ENCODE data around the gene FAM53B. TPM values are rescaled to one million over a fixed set of nuclear protein-coding genes. Genes with fewer than 3 reads are reported as not detected.

FAM53B gene
- total RNA-seq, 2 experiments from 2014 or later: 30.1 to 30.9 TPM

DNA sequence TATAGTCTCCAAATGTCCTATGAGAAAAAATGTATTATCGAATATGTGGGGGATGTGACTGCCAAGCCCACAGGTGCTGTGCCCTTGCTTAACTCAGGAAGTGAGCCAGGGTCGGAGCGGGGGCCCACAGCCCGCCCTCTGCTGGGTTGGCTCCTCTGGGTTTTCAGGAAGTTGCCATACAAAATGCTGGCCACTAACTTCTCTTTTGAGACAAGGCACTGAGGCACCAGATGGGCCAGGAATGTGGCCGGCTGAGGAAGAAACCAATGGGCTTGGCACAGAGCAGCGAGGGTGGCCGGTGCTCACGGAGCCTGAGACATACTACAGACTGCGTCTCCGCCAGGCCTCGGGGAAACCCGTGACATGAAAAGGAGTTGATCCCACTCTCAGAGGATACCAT lies 58.9 kb downstream of the FAM53B start:
- POLR2A ChIA-PET: no interaction called here
- Mint-ChIP-seq H3K9me3 (no peaks in the 10 kb centered on the region), H3K36me3 (ENCODE audit: low read depth) (peaks cover 56% of the 10 kb centered on the region), H3K4me1 (peaks cover 63% of the 10 kb centered on the region), H3K4me3 (no peak overlapping the region), H3K27ac (no peak overlapping the region), H3K27me3 (no peaks in the 10 kb centered on the region)
- CTCF ChIA-PET: interaction anchor here (1.7 to 5.6 kb wide), 3 partner anchors 12 to 34 kb away, joined by 6 to 49 read pairs (median 33); no protein-coding TSS in a partner anchor
- DNase-seq: no peak

DNA sequence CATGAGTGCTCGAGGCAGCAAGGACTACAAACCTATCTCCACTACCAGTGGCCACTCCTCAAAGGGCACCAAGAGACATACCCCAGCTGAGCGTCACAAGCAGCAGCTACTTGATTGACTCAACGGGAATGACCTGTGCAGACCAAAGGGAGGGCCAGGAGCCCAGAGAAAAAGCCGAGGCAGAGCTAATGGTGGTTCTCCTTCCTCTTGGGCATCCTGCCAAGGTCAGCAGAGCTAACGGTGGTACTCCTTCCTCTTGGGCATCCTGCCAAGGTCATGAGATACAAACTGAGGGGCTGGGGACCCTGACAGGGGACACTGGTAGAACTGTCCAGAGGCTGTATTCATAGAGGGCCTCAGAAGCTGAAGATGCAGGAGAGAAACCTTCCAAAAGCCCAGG lies 60.4 kb downstream of the FAM53B start:
- peaks cover 57% of the 10 kb centered on the region for H3K36me3 Mint-ChIP-seq (ENCODE audit: low read depth)
- CTCF ChIA-PET: interaction anchor here (1.7 kb wide), 1 partner anchor 34 kb away, joined by 6 read pairs; no protein-coding TSS in a partner anchor
- no peaks in the 10 kb centered on the region for H3K9me3 Mint-ChIP-seq
- POLR2A ChIA-PET: no interaction called here
- H3K27me3 Mint-ChIP-seq: no peaks in the 10 kb centered on the region
- DNase-seq: no peak
- no peak overlapping the region for H3K27ac Mint-ChIP-seq
- no peak overlapping the region for H3K4me3 Mint-ChIP-seq
- H3K4me1 Mint-ChIP-seq: peaks cover 63% of the 10 kb centered on the region

- Mint-ChIP-seq H3K27ac (no peak overlapping the region), H3K4me3 (no peak overlapping the region), H3K4me1 (peaks cover 71% of the 10 kb centered on the region), H3K9me3 (no peaks in the 10 kb centered on the region), H3K36me3 (ENCODE audit: low read depth) (peaks cover 74% of the 10 kb centered on the region), H3K27me3 (no peaks in the 10 kb centered on the region)
- ChIA-PET POLR2A (no interaction called here), CTCF (interaction anchor here (1.5 to 2.0 kb wide), 3 partner anchors 23 to 36 kb away, joined by 3 to 5 read pairs (median 4); no protein-coding TSS in a partner anchor)
- no peak for DNase-seq
Observed at GRCh38 chr10:124681626-124682552, 62.3 kb downstream of the FAM53B start.

- POLR2A ChIA-PET: no interaction called here
- CTCF ChIA-PET: interaction anchor here (1.5 to 2.0 kb wide), 4 partner anchors 10 to 26 kb away, joined by 3 to 7 read pairs (median 6); no protein-coding TSS in a partner anchor
- Mint-ChIP-seq H3K4me3 (no peak overlapping the region), H3K27ac (no peak overlapping the region), H3K27me3 (no peaks in the 10 kb centered on the region), H3K36me3 (ENCODE audit: low read depth) (peaks cover 69% of the 10 kb centered on the region), H3K9me3 (no peaks in the 10 kb centered on the region), H3K4me1 (peaks cover 72% of the 10 kb centered on the region)
- no peak for DNase-seq
Observed at GRCh38 chr10:124681091-124681490, 63.1 kb downstream of the FAM53B start.

DNA sequence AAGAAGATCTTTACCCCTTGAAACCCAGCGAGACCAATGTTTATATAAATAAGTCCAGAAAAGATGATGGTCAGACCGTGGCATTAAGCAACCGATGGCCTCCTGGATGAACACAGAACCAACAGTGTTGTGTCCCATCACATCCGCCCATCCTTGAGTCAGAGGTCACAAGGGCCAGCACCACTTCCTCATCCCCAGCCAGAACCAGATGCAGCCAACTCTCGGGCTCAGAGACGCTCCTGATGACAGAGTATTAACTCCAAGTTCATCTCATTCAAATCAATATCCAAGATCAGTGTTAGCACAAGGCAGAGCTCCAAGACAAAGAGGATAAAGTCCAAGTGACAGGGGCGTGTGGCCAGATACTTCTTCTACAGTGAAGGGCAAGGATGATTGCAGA lies 63.5 kb downstream of the FAM53B start:
- Mint-ChIP-seq H3K4me3 (no peak overlapping the region), H3K27me3 (no peaks in the 10 kb centered on the region), H3K36me3 (ENCODE audit: low read depth) (peaks cover 69% of the 10 kb centered on the region), H3K9me3 (no peaks in the 10 kb centered on the region), H3K4me1 (peaks cover 72% of the 10 kb centered on the region), H3K27ac (peak overlapping the region; percentile 47)
- DNase-seq: no peak
- ChIA-PET POLR2A (no interaction called here), CTCF (interaction anchor here (0.8 to 2.0 kb wide), 4 partner anchors 9 to 39 kb away, joined by 3 to 7 read pairs (median 6); no protein-coding TSS in a partner anchor)

DNA sequence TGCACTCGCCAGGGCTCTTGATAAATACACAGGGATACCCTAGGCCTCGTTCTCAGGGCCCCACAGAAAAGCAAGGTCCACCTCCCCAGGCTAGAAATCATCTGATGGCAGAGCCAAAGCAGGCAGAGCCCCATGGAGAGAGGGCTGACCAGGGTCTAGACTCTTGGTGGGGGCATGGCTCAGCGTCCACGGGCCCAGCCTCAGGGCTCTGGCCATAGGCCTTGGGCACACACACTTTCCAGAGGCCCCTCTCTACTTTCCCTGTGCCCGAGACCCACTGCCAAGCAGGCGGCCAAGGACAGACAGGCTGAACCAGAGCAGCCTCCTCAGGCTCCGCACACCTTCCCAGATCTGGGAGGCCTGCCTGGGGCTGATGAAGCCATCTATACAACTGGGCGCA lies 64.8 kb downstream of the FAM53B start:
- ChIA-PET CTCF (interaction anchor here (0.7 to 2.4 kb wide), 7 partner anchors 8 to 36 kb away, joined by 3 to 14 read pairs (median 4); no protein-coding TSS in a partner anchor), POLR2A (no interaction called here)
- Mint-ChIP-seq H3K36me3 (ENCODE audit: low read depth) (peaks cover 66% of the 10 kb centered on the region), H3K4me3 (no peak overlapping the region), H3K27ac (peak overlapping the region; percentile 90), H3K4me1 (peaks cover 71% of the 10 kb centered on the region), H3K27me3 (no peaks in the 10 kb centered on the region), H3K9me3 (no peaks in the 10 kb centered on the region)
- no peak for DNase-seq

DNA sequence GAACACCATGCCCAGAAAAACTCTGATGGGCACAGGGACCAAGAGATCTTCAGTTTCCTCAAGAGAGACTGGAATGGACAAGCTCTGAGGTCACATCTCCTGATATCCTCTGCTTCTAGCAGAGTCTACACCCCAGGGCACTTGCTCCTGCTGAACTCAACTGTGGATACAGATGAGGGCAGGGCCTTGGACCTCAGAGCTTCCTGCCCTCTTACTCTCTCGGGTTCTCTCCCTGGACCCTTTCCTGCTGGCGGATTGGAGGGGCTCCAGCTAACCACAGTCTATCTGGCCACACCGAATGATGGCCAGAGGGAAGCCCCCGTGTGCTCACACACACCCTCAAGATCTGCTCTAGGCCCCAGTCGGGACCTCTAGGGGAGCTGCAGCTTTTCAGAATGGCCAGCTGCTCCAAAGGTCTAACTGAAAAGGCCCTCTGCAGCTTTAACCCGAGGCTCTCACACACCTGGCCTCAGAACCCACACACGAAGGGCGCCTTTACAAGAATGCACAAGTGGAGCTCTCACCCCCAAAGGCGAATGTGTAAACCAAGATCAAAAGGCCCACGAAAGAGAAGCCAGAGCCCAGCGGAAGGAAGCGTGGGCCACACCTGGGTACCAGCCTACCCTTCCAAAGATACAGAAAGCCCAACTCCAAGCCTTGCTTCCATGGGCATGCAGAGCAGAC lies 65.5 kb downstream of the FAM53B start:
- H3K9me3 Mint-ChIP-seq: no peaks in the 10 kb centered on the region
- DNase-seq: peak; percentile 68
- ChIA-PET POLR2A (no interaction called here), CTCF (interaction anchor here (0.6 to 2.4 kb wide), 7 partner anchors 10 to 149 kb away, joined by 3 to 14 read pairs (median 3); no protein-coding TSS in a partner anchor)
- H3K27me3 Mint-ChIP-seq: no peaks in the 10 kb centered on the region
- peaks cover 63% of the 10 kb centered on the region for H3K36me3 Mint-ChIP-seq (ENCODE audit: low read depth)
- peak overlapping the region; percentile 90 for H3K27ac Mint-ChIP-seq
- peak overlapping the region; percentile 55 for H3K4me3 Mint-ChIP-seq
- peaks cover 65% of the 10 kb centered on the region for H3K4me1 Mint-ChIP-seq

DNA sequence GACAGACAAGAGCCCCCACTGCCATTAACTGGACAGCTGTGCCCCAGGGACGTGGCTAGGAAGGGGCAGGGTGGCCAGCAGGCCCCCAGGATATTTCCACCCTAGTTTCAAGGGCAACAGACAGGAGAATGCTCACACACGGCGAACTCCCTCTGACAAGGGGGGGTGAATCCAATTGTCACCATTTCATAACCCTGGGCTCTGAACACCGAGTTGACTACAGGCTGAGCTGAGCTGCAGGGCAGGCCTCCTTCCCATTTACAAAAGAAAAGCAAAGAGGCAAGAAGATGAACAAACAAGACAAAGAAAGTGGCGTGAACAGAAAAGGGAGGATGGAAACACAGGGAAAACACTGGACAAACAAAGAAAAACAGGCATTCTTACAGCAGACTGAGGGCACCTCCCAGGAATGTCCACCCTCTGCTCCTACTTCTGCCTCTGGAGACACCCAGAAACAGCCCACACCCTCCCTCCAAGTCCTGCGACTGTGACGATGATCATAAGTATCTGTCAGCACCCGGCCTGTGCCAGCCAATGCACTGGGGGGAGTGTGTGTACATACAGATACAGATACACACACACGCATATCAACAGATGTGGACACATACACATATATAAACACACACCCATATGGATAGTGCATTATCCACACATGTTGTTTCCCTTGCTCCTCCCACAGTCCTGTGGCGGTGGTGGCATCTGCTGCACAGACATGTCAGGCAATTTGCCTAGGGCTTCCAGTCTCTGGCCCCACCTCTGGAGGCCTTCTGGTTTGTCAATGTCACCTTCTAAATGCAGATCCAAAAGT lies 66.2 kb downstream of the FAM53B start:
- H3K27ac Mint-ChIP-seq: peak overlapping the region; percentile 90
- peaks cover 68% of the 10 kb centered on the region for H3K4me1 Mint-ChIP-seq
- peak overlapping the region; percentile 55 for H3K4me3 Mint-ChIP-seq
- H3K9me3 Mint-ChIP-seq: no peaks in the 10 kb centered on the region
- no peak for DNase-seq
- POLR2A ChIA-PET: no interaction called here
- peaks cover 63% of the 10 kb centered on the region for H3K36me3 Mint-ChIP-seq (ENCODE audit: low read depth)
- CTCF ChIA-PET: interaction anchor here (0.6 to 2.4 kb wide), 5 partner anchors 11 to 149 kb away, joined by 3 to 14 read pairs (median 3); no protein-coding TSS in a partner anchor
- no peaks in the 10 kb centered on the region for H3K27me3 Mint-ChIP-seq

DNA sequence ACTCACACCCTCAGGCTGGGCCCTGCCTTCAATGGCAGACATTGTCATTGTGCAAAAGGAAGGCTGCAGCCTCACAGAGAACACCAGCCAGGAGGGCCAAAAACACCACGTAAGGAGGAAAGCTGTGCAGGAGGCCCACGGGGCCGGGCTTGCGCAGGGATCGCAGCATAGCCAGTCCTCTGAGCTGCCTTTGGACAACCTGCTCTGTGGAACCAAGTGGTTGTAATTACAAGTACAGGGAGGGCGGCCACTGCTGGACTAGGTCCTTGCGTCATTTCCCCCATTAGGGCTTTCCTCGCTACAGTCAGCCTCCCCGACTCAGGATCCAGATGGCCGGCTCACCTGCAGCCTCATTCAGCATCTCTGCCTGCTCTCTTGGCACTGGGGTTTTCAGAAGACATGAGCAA lies 66.9 kb downstream of the FAM53B start:
- peak overlapping the region; percentile 90 for H3K27ac Mint-ChIP-seq
- H3K9me3 Mint-ChIP-seq: no peaks in the 10 kb centered on the region
- ChIA-PET POLR2A (no interaction called here), CTCF (interaction anchor here (1.3 kb wide), 1 partner anchor 10 kb away, joined by 5 read pairs; no protein-coding TSS in a partner anchor)
- DNase-seq: no peak
- H3K4me1 Mint-ChIP-seq: peaks cover 75% of the 10 kb centered on the region
- H3K27me3 Mint-ChIP-seq: no peaks in the 10 kb centered on the region
- H3K4me3 Mint-ChIP-seq: no peak overlapping the region
- peaks cover 63% of the 10 kb centered on the region for H3K36me3 Mint-ChIP-seq (ENCODE audit: low read depth)

DNA sequence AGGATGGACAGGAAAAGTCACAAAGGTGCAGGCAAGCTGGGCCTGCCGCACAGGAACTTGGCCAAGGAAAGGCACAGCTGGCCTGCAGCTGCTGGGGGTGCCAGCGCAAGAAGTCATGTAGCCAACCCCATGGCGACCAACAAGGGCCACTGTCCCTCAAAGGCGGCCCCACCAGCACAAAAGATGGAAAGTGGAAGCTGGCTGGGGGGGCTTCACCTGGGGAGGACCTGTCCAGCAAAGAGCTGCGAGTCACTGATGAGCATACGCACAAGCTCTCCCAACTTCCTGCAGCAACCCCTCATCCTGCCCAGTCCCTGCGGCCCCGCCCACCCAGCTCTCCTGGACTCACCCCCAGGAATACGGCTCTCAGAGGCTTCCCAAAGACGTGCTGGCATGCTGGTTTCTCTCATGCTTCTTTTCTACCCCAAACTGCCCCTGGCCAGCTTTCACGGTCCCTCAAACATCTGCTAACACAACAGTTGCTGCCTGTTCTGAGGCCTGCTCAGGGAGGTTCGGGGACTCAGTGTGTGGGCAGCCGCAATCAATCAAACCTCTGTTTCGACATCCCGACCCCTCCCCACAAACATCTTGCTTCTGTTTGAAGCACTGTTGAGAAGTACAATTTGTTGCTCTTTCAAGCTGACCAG lies 67.6 kb downstream of the FAM53B start:
- H3K9me3 Mint-ChIP-seq: no peaks in the 10 kb centered on the region
- POLR2A ChIA-PET: no interaction called here
- no peak for DNase-seq
- H3K4me3 Mint-ChIP-seq: no peak overlapping the region
- H3K27ac Mint-ChIP-seq: no peak overlapping the region
- H3K4me1 Mint-ChIP-seq: peaks cover 82% of the 10 kb centered on the region
- peaks cover 66% of the 10 kb centered on the region for H3K36me3 Mint-ChIP-seq (ENCODE audit: low read depth)
- H3K27me3 Mint-ChIP-seq: no peaks in the 10 kb centered on the region
- CTCF ChIA-PET: interaction anchor here (1.1 to 1.3 kb wide), 3 partner anchors 9 to 14 kb away, joined by 3 to 5 read pairs (median 5); no protein-coding TSS in a partner anchor

GRCh38 chr10:124675824-124676223 lies 68.4 kb downstream of the FAM53B start:
- ChIA-PET POLR2A (no interaction called here), CTCF (interaction anchor here (1.0 to 1.1 kb wide), 3 partner anchors 10 to 15 kb away, joined by 3 to 5 read pairs (median 4); no protein-coding TSS in a partner anchor)
- no peaks in the 10 kb centered on the region for H3K27me3 Mint-ChIP-seq
- H3K27ac Mint-ChIP-seq: no peak overlapping the region
- H3K4me1 Mint-ChIP-seq: peaks cover 87% of the 10 kb centered on the region
- H3K36me3 Mint-ChIP-seq (ENCODE audit: low read depth): peaks cover 65% of the 10 kb centered on the region
- H3K9me3 Mint-ChIP-seq: no peaks in the 10 kb centered on the region
- no peak for DNase-seq
- H3K4me3 Mint-ChIP-seq: no peak overlapping the region

- ChIA-PET CTCF (interaction anchor here (1.0 to 5.5 kb wide), 2 partner anchors 10 to 12 kb away, joined by 4 to 33 read pairs; no protein-coding TSS in a partner anchor), POLR2A (no interaction called here)
- no peak overlapping the region for H3K4me3 Mint-ChIP-seq
- no peak overlapping the region for H3K27ac Mint-ChIP-seq
- H3K4me1 Mint-ChIP-seq: peaks cover 87% of the 10 kb centered on the region
- H3K27me3 Mint-ChIP-seq: no peaks in the 10 kb centered on the region
- no peak for DNase-seq
- no peaks in the 10 kb centered on the region for H3K9me3 Mint-ChIP-seq
- peaks cover 60% of the 10 kb centered on the region for H3K36me3 Mint-ChIP-seq (ENCODE audit: low read depth)
Observed at GRCh38 chr10:124675261-124675660, 68.9 kb downstream of the FAM53B start.
